Measurements from ENCODE around the gene TNIP2.
A peak's percentile ranks its signal among the peaks of the same experiment; 100 is the strongest.
"Not testable (repeated sequence)": the region's sequence is repeated elsewhere in the genome, so short reads cannot be mapped to it uniquely, and the experiment has no call there.

Gene TNIP2

DNA sequence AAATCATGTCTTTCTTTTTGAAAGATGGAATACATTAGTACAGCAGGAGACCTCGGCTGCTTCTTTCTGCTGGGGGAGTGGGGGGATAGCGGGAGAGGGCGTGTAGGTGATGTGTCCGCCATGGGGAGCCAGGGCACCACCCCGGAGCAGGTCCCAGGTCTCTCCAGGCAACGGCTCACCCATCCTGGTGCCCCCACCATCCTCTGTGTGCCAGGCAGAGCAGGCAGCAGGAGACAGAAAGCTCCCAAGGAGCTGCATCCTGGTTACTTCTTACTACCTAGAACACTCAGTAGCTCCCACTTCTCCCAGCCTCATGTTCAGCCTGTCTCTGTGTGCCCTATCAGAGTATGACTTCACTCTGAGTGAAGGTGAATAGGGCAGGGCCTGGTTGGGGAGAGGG is 23.6 kb downstream of the TNIP2 start:
- peak overlapping the region; percentile 26 for H3K27ac Mint-ChIP-seq
- DNase-seq: no peak
- peaks cover 5% of the 10 kb centered on the region for H3K4me1 Mint-ChIP-seq
- ATAC-seq: no peak
- no peaks in the 10 kb centered on the region for H3K27me3 Mint-ChIP-seq
- peaks cover 32% of the 10 kb centered on the region for H3K36me3 Mint-ChIP-seq (ENCODE audit: low read depth)
- no peak overlapping the region for H3K4me3 Mint-ChIP-seq
- H3K9me3 Mint-ChIP-seq: peaks cover 19% of the 10 kb centered on the region

DNA sequence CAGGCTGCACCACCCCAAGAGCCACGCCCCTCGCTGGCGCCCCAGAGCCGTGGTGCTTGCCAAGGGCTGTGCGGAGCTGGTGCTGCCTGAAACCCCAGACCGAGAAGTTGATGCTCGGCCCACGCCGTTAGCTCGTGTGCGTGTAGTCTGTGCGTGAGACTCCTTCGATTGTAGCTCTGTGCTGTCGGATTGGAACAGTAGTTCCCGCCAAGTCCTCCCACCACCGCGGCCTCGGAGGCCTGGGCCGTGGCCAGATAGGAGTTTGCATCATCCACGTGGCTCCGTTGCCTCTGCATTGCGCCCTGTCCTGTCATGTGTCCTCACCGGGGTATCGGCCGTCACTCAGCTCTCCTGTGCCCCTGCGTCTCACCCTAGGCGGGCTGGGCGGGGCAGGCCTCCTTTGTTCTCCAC is 24.2 kb downstream of the TNIP2 start:
- Mint-ChIP-seq H3K9me3 (peaks cover 19% of the 10 kb centered on the region), H3K27me3 (no peaks in the 10 kb centered on the region), H3K36me3 (ENCODE audit: low read depth) (peaks cover 32% of the 10 kb centered on the region), H3K4me1 (peaks cover 5% of the 10 kb centered on the region), H3K27ac (peak overlapping the region; percentile 61), H3K4me3 (no peak overlapping the region)
- no peak for DNase-seq
- no peak for ATAC-seq

DNA sequence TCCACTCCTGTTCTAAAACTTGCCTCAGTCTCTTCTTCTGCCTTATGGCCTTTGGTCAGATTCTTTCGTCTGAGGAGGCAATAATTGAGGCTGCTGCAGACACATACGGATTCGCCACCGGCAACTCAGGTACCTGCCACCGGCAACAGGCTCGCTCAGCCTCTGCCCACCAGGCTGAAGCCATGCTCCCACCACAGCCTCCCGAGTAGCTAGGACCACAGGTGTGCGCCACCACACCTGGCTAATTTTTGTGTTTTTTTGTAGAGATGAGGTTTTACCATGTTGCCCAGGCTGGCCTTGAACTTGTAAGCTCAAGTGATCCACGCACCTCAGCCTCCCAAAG is 26.6 kb downstream of the TNIP2 start:
- Mint-ChIP-seq H3K4me1 (peaks cover 4% of the 10 kb centered on the region), H3K4me3 (no peak overlapping the region), H3K36me3 (ENCODE audit: low read depth) (peaks cover 18% of the 10 kb centered on the region), H3K27me3 (no peaks in the 10 kb centered on the region), H3K27ac (no peak overlapping the region), H3K9me3 (peaks cover 1% of the 10 kb centered on the region)
- ATAC-seq: no peak
- no peak for DNase-seq

DNA sequence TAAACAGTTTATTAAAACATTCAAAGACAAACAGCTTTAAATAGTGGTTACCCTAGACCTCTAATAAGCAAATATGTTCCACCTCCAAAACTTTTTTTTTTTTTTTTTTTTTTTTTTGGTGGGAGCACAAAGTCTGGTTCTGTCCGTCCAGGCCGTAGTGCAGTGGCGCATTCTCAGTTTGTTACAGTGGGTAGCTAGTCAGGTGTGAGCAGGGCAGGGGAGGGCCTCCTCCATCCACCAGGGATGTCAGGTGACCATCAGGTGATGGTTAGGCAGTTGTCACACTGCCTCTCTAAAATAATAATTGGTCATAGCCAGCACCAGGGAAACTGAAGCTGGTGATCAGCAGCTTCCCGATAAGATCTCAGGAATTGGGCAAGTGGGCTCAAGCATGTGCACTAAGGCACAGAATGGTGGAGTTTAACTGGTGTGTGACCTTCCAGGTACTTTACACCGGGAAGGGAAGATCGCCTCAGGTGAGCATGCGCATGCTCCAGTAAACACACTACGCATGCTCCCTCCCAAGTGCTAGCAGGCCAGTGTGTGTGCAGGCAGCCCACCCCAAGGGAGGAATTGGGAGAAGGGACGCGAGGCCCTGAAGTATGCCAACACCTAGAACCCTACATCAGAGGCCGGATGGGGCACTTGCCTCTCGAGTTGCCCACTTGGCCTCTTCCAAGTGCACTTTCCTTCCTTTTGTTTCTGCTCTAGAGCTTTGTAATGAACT is 27.2 kb downstream of the TNIP2 start:
- Mint-ChIP-seq H3K36me3 (ENCODE audit: low read depth) (peaks cover 19% of the 10 kb centered on the region), H3K9me3 (no peaks in the 10 kb centered on the region), H3K27ac (no peak overlapping the region), H3K27me3 (no peaks in the 10 kb centered on the region), H3K4me1 (peaks cover 7% of the 10 kb centered on the region), H3K4me3 (no peak overlapping the region)
- no peak for ATAC-seq
- DNase-seq: no peak

DNA sequence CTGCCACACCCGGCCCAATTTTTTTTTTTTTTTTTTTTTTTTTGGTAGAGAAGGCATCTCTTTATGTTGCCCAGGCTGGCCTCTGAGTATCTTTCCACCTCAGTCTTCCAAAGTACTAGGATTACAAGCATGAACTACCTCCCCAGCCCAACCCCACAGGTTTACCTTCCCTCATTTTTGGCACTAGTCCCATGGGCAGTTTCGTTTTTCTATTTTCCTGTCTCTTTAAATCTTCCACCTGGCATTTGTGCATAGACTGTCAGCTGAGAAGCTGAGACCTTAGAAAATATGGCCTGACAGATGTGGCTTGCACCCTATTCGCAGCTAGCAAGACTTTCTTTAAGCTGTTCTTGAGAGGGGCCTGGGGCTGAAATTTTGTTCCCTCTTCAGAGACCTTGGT is 27.9 kb downstream of the TNIP2 start:
- Mint-ChIP-seq H3K36me3 (ENCODE audit: low read depth) (peaks cover 21% of the 10 kb centered on the region), H3K9me3 (no peaks in the 10 kb centered on the region), H3K4me1 (peaks cover 11% of the 10 kb centered on the region), H3K27ac (no peak overlapping the region), H3K27me3 (no peaks in the 10 kb centered on the region), H3K4me3 (no peak overlapping the region)
- no peak for ATAC-seq
- no peak for DNase-seq

DNA sequence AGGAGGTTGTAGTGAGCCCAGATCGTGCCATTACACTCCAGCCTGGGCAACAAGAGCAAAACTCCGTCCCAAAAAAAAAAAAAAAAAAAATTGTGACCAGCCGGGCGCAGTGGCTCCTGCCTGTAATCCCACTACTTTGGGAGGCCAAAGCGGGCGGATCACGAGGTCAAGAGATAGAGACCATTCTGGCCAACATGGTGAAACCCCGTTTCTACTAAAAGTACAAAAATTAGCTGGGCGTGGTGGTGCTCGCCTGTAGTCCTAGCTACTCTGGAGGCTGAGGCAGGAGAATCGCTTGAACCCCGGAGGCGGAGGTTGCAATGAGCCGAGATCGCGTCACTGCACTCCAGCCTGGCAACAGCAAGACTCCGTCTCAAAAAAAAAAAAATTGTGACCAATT is 29.3 kb downstream of the TNIP2 start:
- Mint-ChIP-seq H3K36me3 (ENCODE audit: low read depth) (peaks cover 11% of the 10 kb centered on the region), H3K4me1 (peaks cover 19% of the 10 kb centered on the region)
- not testable (repeated sequence) for H3K27me3 Mint-ChIP-seq, ATAC-seq, H3K4me3 Mint-ChIP-seq, H3K27ac Mint-ChIP-seq, DNase-seq, H3K9me3 Mint-ChIP-seq

DNA sequence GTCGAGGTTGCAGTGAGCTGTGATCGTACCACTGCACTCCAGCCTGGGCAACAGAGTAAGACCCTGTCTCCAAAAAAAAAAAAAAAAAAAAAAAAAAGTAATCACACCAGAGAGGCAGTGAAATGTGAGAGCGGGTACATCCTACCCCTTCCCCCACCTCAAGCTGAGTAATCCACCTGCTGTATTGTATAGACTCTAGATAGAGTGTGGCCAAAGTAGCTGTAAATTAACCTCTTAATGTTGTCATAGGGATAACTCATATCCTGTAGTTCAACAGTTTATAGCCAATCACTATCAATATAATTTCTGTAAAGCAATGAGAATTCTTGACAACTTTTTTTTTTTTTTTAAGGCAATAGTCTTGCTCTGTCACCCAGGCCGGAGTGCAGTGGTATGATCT is 30.8 kb downstream of the TNIP2 start:
- Mint-ChIP-seq H3K27me3 (no peaks in the 10 kb centered on the region), H3K4me1 (peaks cover 19% of the 10 kb centered on the region), H3K9me3 (no peaks in the 10 kb centered on the region), H3K4me3 (no peak overlapping the region), H3K27ac (no peak overlapping the region), H3K36me3 (ENCODE audit: low read depth) (peaks cover 14% of the 10 kb centered on the region)
- ATAC-seq: no peak
- DNase-seq: no peak

DNA sequence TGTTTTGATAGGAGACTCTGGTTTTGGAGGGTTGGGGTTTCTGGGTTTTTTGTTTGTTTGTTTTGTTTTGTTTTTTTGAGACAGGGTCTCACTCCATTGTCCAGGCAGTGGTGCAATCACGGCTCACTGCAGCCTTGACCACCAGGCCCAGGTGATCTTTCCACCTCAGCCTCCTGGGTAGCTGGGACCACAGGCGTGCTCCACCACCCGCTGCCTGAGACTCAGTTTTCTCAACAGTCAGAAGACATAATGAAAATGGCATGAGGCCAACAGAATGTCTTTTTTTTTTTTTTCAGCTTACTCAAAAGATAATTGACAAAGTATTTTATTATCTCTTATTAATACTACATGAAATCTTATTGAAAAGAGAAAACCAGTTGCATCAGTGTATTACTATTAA is 32.4 kb downstream of the TNIP2 start:
- Mint-ChIP-seq H3K27ac (peak overlapping the region; percentile 82), H3K4me1 (peaks cover 19% of the 10 kb centered on the region)

DNA sequence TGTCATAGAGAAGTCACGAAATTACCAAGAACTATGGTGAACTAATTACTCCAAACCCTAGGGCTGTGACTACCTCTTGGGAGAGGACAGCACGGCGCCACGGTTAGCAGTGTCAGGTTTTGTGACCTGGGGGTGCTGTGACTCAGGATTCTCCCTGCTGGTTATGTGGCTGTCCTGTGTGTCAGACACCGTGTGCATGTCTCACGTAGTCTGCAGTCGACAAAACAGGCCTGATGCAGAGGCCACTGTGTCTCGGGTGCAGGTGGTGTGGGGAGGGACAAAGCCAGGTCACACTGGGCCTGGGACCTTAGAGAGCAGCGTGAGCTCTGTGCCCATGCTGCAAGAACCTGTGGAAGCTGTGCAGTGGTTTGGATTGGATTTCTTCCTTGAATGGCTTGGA is 34.1 kb downstream of the TNIP2 start:
- peaks cover 21% of the 10 kb centered on the region for H3K36me3 Mint-ChIP-seq (ENCODE audit: low read depth)
- H3K27ac Mint-ChIP-seq: no peak overlapping the region
- H3K4me1 Mint-ChIP-seq: peaks cover 19% of the 10 kb centered on the region
- no peaks in the 10 kb centered on the region for H3K9me3 Mint-ChIP-seq
- no peak for DNase-seq
- H3K4me3 Mint-ChIP-seq: no peak overlapping the region
- peak; percentile 49 for ATAC-seq
- no peaks in the 10 kb centered on the region for H3K27me3 Mint-ChIP-seq

More for the DNA sequence above, 32.4 kb downstream of the TNIP2 start:
- no peaks in the 10 kb centered on the region for H3K9me3 Mint-ChIP-seq
- DNase-seq (no peak), ATAC-seq (no peak)
- peaks cover 15% of the 10 kb centered on the region for H3K36me3 Mint-ChIP-seq (ENCODE audit: low read depth)
- no peaks in the 10 kb centered on the region for H3K27me3 Mint-ChIP-seq
- no peak overlapping the region for H3K4me3 Mint-ChIP-seq

DNA sequence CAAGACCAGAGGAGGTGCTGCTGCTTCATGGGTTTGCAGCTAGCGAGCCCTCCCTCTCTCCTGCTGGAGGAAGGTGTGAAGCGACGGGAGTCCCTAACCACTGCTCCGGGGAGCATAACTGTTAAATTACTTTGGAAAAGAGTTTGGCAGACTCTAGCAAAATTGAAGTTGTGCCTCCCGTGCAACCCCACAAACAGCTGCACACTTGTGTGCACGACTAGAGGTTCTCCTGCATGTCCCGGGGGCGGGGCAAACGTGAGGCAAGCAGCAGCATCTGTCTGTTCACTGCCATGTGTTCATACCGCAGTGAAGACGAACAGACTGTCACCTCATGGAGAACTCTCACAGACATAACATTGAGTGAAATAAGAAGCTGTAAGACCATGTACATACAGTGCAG is 34.5 kb downstream of the TNIP2 start:
- Mint-ChIP-seq H3K27ac (no peak overlapping the region), H3K9me3 (no peaks in the 10 kb centered on the region), H3K4me3 (no peak overlapping the region), H3K36me3 (ENCODE audit: low read depth) (peaks cover 21% of the 10 kb centered on the region), H3K4me1 (peaks cover 19% of the 10 kb centered on the region), H3K27me3 (no peaks in the 10 kb centered on the region)
- DNase-seq (no peak), ATAC-seq (no peak)

DNA sequence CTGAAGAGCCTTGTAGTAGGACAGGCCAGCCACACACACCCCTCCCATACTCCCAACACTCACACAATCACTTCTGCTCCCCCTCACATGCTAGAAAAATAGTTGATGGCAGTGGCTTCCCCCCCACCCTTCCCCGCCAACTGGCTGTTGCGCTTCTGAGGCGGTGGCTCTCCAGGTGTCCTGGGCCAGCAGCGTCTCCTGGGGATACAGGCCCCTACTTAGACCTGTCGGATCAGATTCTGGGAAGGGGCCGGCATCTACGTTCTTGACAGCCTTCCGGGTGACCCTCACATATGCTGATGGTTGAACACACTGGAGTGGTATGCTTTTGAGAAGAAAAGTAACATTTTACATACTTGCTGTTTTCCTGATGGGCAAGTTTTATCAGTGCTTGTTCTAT is 39.9 kb downstream of the TNIP2 start:
- DNase-seq (no peak), ATAC-seq (no peak)
- no peak overlapping the region for H3K4me3 Mint-ChIP-seq
- peaks cover 37% of the 10 kb centered on the region for H3K36me3 Mint-ChIP-seq (ENCODE audit: low read depth)
- no peaks in the 10 kb centered on the region for H3K27me3 Mint-ChIP-seq
- peaks cover 29% of the 10 kb centered on the region for H3K4me1 Mint-ChIP-seq
- no peaks in the 10 kb centered on the region for H3K9me3 Mint-ChIP-seq
- H3K27ac Mint-ChIP-seq: no peak overlapping the region

DNA sequence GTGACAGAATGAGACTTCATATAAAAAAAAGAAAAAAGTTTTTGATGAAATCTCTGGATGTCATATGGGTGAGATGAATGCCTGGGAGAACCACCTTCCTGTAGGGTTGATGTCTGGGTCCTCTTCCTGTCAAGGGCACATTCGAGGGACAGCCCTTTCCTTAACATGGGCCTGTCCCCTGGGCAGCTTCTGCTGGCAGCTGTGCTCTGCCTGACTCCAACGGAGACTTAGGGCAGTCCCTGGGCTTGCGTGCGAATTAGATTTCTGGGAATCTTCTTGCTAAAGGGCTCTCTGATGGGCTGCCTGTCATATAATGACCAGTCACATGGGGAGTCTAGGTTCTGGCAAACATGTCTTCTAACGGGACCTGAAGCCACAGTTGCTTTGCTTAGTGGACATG is 40.7 kb downstream of the TNIP2 start:
- Mint-ChIP-seq H3K4me1 (peaks cover 29% of the 10 kb centered on the region), H3K27me3 (no peaks in the 10 kb centered on the region), H3K27ac (no peak overlapping the region), H3K4me3 (no peak overlapping the region), H3K9me3 (no peaks in the 10 kb centered on the region), H3K36me3 (ENCODE audit: low read depth) (peaks cover 35% of the 10 kb centered on the region)
- ATAC-seq (no peak), DNase-seq (no peak)

DNA sequence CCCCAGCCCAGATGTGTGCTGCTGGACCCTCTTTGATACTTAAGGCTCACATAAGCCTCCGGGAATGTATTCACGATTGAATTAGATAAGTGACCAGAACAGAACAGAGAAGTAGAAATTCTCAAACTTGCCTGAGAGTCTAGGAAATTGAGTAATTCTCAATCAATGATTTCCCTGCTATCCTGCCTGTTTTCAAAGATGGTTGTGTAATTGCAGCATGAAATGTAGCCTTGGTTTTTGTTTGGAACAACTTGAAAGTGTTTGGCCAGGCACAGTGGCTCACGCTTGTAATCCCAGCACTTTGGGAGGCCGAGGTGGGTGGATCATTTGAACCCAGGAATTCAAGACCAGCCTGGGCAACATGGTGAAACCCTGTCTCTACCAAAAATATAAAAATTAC is 41.2 kb downstream of the TNIP2 start:
- Mint-ChIP-seq H3K27ac (no peak overlapping the region), H3K36me3 (ENCODE audit: low read depth) (peaks cover 36% of the 10 kb centered on the region)

DNA sequence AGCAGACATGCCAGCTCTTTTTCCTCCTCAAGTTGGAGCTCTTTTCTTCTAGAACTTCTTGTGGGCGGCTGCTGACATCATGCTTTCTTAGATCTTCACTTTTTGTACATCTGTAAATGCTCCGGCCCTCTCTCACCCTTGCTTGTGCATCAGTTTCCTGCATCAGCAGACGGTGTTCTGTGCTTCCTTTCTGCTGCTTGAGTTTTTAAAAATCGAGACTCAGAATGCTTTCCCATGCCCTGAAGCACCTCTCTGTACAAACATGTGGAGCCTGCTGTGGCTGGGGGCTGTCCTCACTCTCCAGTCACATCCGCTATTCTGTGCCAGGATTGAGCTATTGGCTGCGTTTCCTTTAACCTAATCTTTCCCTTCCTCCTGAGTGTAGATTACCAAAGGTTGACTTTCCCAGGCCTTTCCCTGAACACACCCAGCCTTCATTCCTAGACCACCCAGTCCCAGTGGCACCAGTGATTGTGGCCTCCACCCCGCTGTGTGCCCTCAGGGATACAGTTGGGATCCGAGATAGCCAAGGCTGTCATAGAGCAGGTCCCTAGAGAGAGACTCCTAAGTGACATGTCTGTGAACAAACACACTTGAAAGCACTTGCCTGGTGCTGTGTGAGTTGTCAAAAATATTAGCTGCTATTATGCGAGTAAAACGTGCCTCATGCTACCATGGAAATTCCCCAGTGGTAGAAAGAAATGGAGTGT is 41.9 kb downstream of the TNIP2 start:
- H3K36me3 Mint-ChIP-seq (ENCODE audit: low read depth): peaks cover 36% of the 10 kb centered on the region
- H3K4me3 Mint-ChIP-seq: peak overlapping the region; percentile 7
- peak overlapping the region; percentile 86 for H3K27ac Mint-ChIP-seq
- peaks cover 29% of the 10 kb centered on the region for H3K4me1 Mint-ChIP-seq
- H3K9me3 Mint-ChIP-seq: no peaks in the 10 kb centered on the region
- H3K27me3 Mint-ChIP-seq: no peaks in the 10 kb centered on the region
- DNase-seq (peak; percentile 26), ATAC-seq (peak; percentile 80)

More for the DNA sequence above, 41.2 kb downstream of the TNIP2 start:
- peaks cover 29% of the 10 kb centered on the region for H3K4me1 Mint-ChIP-seq
- ATAC-seq: no peak
- DNase-seq: no peak
- no peaks in the 10 kb centered on the region for H3K27me3 Mint-ChIP-seq
- no peaks in the 10 kb centered on the region for H3K9me3 Mint-ChIP-seq
- no peak overlapping the region for H3K4me3 Mint-ChIP-seq

DNA sequence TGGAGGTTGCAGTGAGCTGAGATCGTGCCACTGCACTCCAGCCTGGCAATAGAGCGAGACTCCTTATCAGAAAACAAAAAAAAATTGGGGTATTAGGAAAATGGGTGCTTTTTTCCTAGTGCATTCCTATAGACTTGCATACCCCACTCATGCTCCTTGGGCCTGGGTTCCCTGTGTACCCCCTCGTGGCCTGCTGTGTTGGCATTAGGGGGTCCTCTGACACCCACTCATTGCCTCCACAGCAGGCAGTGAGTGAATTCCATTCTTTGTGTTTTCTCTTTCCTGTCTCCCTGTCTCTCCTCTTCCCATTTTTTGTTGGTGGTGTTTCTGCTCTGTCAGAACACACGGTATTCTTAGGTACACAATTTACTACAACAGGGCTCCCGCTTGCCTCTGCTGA is 42.8 kb downstream of the TNIP2 start:
- Mint-ChIP-seq H3K4me3 (no peak overlapping the region), H3K36me3 (ENCODE audit: low read depth) (peaks cover 31% of the 10 kb centered on the region), H3K27ac (peak overlapping the region; percentile 86), H3K9me3 (no peaks in the 10 kb centered on the region), H3K4me1 (peaks cover 29% of the 10 kb centered on the region), H3K27me3 (no peaks in the 10 kb centered on the region)
- no peak for DNase-seq
- ATAC-seq: no peak
